Measurements from ENCODE around the gene GADL1.

GRCh38 chr3:30858894-30859389 lies 35.5 kb downstream of the GADL1 start:
- no peak for TF ChIP-seq POLR2A (IDR thresholded peaks at IDR 0.05)
- no peak for TF ChIP-seq CTCF (IDR thresholded peaks at IDR 0.05)

Measured in adrenal gland (tissue), 5 donors.